Stimulated activated CD4-positive, alpha-beta T cell treated with anti-CD3 and anti-CD28 coated beads, TNF-alpha, amount 100 ng/mL, for 1 hour (primary cell): ENCODE data around the gene ACTRT2.

Experiments
- DNase-seq, 3 donors: peaks; one replicate each; pipeline ENCODE4 v3.0.0-alpha.2; 2020; ENCODE audit warnings: low read depth in 3 of 3, low spot score in 1 of 3

ACTRT2 gene

DNA sequence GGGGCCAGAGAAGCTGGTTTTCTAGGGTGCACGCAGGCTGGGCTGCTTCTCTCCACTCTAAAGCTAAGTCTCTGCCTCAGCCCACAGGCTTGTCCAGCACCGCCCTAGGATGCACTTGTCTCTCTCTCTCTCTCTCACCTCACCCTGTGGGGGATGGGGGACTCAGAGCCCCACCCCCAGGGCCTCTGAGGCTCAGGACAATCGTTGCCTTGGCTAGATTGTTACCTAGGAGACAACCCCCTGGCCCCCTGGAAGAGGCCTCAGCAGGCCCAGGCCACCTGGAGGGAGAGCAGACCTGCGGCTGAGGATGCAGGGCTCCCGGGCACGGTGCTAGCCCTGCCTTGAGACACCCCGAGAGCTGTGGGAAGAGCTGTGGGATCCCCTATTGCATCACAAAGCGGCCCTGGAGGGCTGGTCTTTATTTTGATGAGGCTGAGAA, at the start of gene ACTRT2:
Gene ACTRT2 (plus strand): TSS at position 235 of the 439 bp plus-strand sequence. CDS start 220 bp downstream, outside the sequence.
- no peak for DNase-seq

DNA sequence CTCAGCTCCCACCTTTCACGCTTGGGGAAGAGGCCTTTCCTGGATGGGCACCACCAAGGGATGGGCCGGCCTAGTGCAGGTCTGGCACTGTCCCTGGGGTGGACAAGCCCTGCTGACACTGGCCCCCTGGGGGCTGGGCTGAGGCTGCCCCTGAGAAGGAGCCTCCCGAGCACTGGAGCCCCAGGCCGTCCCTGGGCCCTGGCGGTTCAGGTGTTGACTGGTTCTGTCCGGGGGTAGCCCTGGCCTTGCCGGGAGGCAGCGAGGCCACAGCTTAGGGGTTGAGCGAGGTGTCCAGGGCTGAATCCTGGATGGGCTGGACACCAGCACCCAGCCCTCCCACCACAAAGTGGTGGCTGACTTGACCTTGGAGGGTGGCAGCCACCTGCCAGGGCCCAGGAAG, 49.7 kb upstream of the ACTRT2 start:
- no peak for DNase-seq

DNA sequence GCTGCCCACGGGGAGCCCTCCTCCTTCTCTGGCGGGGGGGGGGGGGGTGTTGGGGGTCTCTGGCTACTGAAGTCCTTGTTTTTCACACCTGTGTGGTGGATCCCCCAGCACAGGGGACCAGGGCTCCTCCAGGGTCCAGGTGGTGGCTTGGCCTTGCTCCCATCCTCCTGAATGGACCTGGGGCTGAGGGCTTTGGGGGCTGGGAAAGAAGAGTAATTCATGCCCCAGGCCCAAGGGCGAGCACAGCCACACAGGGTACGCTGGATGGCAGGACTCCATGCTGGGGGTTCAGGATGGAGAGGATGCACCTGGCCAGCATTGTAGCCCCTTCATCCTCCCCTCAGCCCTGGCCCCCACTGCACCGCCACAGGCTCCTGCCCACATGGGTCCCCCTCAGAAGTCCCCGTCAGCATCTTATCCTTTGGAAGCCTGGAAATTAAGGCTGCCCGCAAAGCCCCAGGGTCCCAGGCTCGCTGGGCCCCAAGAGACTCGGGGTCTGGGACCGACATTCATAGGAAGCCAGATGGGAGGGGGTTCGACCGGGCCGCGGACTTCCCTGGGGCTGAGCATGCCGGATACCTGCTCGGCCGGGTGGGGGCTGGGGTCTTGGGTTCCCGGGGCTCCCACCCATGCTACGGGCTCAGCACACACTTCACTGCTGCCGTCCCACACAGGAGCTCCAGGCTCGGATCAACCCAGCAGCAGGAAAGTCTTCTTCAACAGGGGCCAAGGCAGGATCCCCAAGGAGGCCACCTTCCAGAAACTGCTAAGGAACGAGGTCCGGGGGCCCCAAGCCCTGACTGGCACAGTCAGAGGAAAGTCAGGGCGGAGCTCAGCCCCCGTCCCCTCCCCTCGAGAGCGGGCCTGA, 49.0 kb upstream of the ACTRT2 start:
- DNase-seq, result no peak

DNA sequence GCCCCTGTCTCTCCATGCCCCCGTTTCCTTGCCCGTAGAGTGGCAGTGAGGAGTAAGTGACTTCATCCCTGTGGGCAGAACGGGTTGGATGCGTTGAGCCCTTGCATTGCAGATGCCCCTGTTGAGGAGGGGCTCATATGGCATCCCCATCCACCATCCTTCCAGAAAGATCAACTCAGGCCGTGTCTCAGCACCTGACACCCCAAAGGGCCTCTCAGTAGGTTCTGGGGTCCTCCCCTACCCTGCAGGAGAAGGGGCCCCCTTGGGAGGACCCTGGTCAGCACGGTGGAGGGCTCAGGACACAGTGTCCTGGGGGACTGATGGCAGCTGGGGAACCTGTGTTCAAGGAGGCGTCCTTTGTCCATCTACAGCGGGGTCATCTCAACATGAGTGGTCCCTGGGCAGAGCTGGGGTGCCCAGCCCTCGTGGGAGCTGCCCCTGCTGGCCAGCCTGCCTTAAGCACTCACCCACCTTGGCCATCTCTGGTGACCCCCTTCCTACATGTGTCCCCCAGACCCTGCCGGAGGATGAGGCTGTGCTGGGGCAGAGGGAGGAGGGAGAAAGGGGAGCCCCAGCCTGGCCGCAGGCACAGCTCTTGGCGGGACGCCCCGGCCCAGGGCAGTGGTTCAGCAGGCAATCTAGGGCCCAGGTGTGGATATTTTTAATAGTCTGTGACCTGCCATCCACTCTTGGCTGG, 48.2 kb upstream of the ACTRT2 start:
- no peak for DNase-seq

DNA sequence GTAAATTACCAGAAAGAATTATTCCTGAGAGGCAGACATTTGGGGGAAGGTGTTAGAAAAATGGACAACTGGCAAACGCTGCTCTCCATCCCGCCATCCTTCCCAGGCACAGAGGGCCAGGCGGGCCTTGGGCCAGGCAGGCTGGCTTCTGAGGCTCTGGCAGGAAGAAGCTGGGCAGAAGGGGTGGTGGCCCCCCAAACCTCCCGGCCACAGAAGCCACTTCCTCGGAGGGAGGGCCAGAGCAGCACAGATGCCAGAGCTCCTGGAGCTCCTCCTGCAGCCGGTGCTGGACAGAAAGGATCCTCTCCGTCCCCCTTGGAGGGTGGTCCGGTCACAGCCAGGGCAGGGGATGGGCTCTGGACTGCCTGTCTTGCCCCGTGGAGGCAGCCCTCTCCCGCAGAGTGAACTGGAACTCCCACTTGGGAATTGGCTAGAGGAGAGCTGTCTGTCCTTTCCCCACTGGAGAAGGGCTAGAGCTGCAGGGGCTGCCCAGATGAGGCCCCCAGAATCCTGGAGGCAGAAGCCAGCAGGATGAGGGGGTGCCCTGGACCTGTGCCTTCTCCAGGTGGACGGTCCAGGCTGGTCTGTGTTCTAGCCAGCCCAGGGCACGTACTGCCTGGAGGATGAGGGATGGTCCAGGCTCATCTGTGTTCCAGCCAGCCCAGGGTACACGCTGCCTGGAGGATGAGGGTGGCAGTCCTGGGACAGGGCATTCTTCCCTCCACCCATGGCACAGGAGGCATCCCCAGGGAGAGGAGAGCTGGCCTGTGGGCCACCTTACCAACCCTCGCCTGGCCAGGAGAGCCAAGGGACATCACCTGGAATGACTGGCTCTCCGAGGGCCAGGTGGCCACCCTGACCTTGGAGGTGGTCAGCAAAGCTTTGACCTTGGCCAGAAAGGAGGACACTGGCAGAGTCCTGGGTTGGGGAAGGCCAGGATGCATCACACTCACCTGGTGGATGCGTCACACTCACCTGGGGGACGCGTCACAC, 47.4 kb upstream of the ACTRT2 start:
- no peak for DNase-seq

DNA sequence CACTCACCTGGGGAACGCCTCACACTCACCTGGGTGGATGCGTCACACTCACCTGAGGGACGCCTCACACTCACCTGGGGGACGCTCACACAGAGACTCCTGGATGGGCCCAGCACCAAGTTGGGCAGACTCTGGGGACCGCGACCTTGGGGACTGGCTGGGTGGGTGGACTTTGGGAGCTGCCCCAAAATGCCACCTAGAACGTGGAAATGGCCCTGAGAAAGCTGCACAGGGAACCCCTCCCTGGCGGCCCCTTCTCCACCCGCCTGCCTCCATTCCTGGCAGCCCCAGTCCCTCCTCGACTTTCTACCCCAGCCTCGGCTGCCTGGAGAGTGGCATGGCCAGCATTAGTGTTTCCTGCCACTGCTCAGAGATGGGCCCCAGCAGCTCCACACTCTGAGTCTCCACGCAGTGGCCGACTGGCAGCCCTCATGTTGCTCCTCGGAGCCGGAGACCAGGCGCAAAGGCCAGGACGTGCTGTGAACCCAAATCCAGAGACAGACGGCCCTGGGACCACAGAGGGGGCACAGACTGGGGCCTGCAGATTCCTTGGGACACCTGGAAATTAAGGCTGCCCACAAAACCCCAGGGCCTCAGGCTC, 46.5 kb upstream of the ACTRT2 start:
- no peak for DNase-seq

DNA sequence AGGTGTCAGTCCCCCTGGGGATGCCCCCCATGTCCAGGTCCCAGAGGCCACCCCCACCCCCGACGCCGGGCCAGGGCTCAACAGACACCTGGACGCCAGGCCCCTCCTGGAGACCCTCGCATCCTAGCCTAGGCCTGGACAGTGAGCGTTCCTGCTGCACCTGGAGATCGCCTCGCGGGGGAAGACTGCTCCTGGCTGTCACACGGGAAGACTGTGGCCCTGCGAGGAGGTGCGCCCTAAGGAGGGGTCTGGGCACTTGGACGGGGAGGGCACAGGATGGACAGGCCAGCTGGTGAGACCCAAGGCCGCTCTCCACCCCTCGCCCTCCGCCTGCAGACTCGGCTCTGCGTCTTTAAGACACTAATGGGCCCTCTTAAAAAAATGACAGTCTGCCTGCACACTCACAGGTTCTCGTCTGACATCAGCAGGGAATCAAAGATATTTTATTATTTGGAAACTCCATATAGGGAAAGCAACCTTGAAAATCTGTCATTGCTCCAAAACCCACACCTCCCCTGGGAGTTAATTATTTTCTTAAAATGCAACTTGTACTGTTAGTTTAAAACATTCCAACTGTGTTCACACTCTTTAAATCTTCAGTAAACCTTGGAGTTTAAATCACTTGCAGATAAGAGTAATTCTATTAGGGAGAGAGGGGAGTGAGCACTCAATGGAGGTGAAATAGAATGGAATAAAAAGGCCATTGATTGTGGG, 45.6 kb upstream of the ACTRT2 start:
- no peak for DNase-seq

DNA sequence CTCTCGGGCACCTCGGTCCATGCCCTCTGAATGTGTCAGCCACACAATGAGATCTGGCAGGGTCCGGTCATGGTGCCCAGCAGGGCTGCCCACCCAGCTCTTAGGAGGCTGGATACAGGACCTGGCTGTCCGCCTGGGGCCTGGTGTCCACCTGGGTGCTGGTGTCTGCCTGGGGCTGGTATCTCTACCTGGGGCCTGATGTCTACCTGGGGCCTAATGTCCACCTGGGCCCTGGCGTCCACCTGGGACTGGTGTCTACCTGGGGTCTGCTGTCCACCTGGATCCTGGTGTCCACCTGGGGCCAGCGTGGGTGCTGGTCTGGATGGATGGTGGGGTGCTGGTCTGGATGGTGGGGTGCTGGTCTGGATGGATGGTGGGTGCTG, 45.1 kb upstream of the ACTRT2 start:
- DNase-seq, result no peak

DNA sequence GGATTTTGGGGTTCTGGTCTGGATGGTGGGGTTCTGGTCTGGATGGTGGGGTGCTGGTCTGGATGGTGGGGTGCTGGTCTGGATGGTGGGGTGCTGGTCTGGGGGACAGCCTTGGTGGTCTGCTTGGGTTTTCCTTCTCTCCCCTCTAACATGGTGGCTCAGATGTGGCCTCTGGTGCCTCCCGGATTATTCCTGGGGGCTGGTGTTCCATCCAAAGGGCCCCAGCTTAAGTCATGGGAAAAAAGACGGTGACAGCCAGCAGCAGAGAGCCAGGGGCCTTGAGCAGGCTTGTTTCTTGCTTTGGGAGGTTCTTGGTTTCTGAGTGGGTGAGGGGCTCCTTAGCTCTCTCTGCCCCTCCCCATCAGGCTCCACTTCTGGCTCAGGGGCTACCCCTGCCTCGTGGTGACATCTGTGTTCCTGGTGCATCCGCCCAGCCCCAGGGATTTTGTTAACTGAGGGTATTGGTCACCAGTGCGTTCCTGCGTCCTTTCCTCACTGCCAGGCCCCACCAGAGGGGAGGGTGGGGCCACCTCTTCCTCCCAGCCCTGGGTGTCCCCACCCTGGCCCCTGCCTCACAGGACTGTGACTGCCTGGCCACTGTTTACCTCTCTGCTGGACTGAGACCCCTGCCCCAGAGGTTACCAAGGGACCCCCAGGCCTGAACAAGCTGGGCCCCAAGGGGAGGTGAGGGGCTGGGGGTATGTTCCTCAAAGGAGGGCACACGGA, 43.2 kb upstream of the ACTRT2 start:
- DNase-seq, result no peak

DNA sequence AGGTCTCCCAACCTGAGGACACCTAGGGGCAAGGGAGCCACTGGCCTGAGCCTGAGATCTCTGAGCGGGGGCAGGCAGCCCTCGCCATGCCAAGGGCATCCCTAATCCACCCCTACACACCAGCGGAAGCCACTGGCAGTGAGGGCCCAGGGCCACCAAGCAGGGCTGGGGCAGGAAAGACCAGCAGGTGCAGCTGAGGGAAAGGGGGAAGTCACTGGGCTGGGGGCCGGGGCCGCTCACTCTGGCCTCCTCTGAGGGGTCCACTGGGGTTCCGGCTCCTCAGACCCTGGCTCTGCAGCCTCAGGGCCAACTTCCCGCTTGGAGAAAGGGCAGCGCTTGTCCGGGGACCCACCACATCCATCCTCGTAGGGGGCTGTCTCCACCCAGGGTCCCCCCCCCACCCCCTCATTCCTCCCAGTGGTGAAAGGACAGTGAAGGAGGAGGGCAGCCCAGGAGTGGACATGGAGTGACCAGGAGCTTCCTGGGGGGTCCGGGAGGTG, 42.5 kb upstream of the ACTRT2 start:
- no peak for DNase-seq

DNA sequence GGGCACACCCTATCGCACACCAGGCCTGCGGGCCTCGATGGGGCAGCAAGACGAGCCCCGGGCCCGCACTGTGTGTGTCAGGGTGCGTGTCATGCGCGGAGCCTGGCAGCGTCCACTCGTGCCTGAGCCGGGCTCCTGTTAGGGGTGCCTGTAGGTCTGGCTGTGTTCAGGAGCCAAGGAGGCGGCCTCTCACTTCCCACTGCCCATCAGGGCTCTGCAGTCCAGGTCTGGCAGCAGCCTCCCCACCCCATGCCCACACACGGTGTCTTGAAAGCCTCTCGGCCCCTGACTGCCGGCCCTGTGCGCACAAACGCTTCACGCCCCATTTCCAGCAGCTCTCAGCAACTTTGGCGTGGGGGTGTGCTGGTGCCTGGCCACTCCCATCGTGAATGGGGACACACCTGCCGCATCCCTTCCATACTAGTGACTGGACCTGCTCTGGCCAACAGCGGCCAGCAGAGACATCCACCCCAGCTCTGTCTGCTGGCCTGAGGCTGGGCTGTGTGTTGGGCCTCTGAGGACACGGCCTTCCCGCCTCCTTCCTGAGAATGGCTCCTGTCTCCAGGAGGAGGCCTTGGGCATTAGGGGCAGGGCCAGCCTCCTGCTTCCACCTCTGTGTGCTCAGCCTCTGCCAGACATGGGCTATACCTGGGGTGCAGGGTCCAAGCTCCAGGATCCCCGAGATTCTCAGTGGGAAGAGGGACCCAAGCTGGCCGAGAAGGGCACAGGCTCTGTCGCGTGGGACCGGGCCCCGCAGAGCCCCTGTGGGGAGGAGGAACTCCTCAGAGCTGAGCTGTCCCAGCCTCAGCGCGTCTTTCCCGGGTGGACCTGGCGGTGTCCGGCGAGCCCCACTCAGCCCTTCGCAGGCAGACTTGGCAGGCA, 41.8 kb upstream of the ACTRT2 start:
- no peak for DNase-seq

DNA sequence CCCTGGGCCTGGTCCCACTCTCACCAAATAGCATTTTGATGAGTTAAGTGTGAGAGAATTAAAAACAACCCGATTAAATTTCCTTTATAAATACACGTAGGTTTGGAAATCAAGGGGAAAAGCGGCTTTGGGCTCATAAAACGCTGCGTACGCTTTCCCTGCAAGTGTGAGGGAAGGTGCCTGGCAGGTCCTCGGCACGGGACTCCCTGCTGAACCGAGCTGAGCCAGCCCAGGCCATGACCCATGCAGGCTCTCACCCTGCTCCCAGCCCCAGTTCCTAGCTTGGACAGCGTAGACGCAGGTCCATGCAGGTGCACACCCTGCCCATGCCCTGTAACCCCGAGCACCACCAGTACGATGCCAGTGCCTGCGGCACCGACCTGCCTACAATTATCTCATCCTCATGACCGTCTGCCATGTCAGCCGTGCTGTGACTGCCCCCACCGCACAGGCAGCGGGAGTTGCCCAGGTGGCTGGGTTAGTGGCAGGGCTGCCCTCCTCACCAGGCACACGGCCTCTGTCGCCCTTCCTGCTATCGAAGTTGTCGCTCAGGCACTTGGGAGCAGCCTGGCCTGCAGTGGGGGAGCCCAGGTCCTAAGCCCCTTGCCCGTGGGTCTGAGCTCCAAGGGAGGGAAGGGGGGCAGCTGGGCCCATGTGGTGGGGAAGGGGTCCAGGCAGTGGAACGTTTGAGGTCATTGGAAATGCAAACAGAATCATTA, 41.0 kb upstream of the ACTRT2 start:
- no peak for DNase-seq

DNA sequence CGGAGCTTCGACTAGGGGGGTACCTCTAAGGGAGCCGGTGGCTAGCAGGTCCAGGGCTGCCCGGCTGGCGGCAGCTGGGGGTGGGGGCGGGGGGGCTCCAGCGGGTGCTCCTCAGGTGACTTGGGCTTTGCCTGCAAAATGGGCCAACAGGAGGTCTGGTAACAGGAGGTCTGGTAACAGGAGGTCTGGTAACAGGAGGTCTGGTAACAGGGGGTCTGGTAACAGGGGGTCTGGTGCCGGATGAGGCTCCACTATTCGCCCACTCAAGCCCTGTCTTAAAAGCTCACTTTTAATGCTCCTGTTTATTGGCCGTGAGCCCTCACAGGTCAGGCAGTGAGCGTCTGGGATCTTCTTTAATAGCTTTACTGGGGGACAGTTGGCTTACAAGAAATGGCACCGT, 40.4 kb upstream of the ACTRT2 start:
- no peak for DNase-seq

DNA sequence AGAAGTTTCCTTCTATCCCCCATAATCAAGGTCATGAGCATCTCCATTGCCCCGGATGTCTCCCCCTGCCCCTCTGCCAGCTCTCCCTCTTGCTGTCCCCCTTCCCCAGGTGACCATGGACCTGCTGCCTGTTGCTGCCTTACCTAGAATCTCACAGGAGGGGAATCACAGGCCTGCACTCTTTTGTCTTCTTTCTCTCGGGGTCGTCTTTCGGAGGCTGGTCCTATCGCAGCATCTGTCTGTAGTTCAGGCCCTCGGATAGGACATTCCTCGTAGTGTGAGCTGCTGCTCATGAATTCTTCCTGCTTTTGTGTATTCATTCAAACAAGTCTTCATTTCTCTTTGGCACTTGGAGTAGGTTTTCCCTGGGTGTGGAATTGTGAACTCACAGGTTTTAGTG, 39.9 kb upstream of the ACTRT2 start:
- no peak for DNase-seq

DNA sequence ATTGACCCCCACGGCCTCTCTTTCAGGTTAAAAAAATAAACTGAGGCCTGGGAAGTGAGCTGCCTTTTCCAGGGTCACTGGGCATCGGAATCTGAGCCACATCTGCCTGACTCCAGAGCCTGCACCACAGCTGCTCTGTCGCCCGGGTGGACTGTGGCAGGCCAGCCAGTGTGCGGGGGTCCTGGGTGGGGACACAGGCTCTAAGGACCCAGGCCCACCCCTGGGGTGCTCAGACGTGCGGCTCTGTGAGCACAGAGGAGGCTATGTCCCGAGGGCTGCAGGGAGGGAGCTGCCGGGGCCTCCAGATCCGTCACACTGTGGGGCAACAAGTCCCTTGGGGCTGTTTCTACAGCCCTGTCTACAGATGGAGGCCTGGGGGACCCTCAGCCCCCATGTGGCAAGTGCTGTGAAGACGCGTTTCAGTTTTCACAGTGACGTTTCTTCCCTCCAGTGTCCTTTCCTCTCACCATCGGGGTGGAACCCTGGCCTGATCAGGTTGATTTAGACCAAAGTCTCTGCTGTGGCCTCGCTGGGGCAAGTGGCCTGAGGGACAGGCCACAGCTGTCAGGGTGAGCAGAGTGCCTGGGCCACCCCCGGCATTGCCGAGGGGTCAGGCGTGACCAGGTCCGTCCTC, 39.2 kb upstream of the ACTRT2 start:
- no peak for DNase-seq

DNA sequence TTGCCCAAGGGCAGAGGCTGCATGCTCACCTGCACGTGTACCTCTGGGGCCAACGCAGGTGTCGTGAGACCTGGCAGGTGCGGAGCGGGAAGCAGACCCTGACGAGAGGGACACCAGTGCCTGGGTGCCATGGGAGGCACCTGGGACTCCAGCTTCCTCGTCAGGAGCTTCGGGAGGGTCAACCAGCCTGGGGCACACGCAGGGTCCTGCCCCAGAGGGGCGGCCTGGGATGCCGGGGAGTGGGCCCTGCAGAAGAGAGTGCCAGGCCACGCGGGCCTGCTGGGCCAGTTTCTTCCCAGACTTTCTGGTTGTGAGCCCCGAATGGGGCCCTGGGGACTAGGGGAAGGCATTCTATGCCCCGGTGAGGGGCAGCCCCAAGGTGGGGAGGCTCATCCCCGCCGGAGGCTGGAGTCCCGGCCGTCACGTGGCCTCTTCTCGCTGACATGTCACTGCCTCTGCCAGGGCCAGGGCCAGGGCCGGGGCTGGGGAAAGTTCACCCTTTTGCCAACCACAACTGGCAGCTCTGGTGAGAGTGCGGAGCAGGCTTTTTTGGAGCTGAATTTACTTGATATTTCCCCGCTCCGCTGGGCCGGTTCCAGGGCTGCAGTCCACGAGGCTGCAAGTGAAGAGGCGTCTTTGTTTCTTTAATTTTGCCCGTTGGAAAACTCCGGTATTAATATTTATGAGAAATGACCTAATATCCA, 38.5 kb upstream of the ACTRT2 start:
- DNase-seq, result no peak

DNA sequence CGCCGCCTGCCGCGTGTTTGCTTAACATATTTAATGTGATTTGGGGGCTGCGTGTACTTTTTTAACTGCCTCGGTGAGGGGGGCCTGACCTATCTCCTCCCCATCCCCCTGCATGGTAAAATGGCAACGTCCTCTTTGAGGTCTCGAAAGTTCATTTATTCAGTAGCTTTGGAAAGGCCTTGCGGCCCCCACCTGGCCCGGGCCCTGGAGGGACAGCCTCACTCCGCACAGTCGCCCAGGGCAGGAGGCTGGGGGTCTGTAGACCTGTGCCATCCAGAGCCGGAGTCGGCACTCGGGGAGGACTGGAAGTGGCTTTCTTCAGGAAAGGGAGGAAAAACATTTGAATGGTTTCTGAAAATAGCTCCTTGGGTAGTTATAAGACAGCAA, 38.0 kb upstream of the ACTRT2 start:
- DNase-seq, result no peak
